Measurements from ENCODE around the gene PRKCA. TPM values are rescaled to one million over a fixed set of nuclear protein-coding genes. Genes with fewer than 3 reads are reported as not detected.
"Not testable (repeated sequence)": the region's sequence is repeated elsewhere in the genome, so short reads cannot be mapped to it uniquely, and the experiment has no call there.

Gene PRKCA
- total and polyA plus RNA-seq, 4 donors = 3.0 to 14.1 (median 5.4) TPM

DNA sequence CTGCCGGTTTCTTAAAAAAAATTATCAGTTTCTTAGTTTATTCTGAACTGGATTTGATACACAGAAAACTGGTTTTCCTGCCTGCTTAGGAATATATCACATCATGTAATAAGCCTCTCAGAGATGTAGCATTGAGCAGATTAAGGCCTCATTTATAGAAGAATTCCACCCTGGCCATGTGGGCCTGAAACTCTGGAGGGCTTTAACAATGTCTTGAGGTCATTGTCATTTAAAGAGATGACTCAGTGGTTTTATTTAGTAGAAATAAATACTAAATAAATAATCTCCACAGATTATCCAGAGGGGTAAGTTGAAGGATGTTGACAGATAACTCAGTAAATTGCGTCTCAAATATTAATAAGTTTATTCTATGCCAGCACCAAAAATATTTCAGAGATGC lies 56.9 kb downstream of the PRKCA start:
- no peaks in the 10 kb centered on the region for H3K4me1 ChIP-seq (ENCODE audit: control insufficient read depth in 4 of 4, insufficient read depth in 4 of 4, low read length in 3 of 4)
- H3K9me3 ChIP-seq (ENCODE audit: control insufficient read depth in 4 of 4, low read length in 3 of 4) = no peaks in the 10 kb centered on the region
- H3K36me3 ChIP-seq (ENCODE audit: control insufficient read depth in 4 of 4, insufficient read depth in 3 of 4, low read depth in 1 of 4, low read length in 3 of 4) = no peaks in the 10 kb centered on the region
- no peak overlapping the region for H3K4me3 ChIP-seq (ENCODE audit: low read depth in 1 of 3, low read length in 3 of 3)
- no peak overlapping the region for H3K9ac ChIP-seq (ENCODE audit: low read depth in 1 of 2, low read length in 2 of 2)
- H3K27me3 ChIP-seq (ENCODE audit: control insufficient read depth in 4 of 4, insufficient read depth in 4 of 4, low read length in 3 of 4) = no peaks in the 10 kb centered on the region
- H3K27ac ChIP-seq (ENCODE audit: low read depth in 1 of 2, low read length in 2 of 2) = no peak overlapping the region
- TF ChIP-seq JUND (IDR thresholded peaks at IDR 0.05) (no peak), FOXA1 (IDR thresholded peaks at IDR 0.05) (no peak), NR2F2 (IDR thresholded peaks at IDR 0.05) (no peak), RXRA (IDR thresholded peaks at IDR 0.05) (no peak), HNF4G (IDR thresholded peaks at IDR 0.05) (no peak)
- TF ChIP-seq, protein P1, sequence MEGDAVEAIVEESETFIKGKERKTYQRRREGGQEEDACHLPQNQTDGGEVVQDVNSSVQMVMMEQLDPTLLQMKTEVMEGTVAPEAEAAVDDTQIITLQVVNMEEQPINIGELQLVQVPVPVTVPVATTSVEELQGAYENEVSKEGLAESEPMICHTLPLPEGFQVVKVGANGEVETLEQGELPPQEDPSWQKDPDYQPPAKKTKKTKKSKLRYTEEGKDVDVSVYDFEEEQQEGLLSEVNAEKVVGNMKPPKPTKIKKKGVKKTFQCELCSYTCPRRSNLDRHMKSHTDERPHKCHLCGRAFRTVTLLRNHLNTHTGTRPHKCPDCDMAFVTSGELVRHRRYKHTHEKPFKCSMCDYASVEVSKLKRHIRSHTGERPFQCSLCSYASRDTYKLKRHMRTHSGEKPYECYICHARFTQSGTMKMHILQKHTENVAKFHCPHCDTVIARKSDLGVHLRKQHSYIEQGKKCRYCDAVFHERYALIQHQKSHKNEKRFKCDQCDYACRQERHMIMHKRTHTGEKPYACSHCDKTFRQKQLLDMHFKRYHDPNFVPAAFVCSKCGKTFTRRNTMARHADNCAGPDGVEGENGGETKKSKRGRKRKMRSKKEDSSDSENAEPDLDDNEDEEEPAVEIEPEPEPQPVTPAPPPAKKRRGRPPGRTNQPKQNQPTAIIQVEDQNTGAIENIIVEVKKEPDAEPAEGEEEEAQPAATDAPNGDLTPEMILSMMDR (IDR thresholded peaks at IDR 0.05; ENCODE audit: low read depth, low read length, missing input control) = no peak
- TF ChIP-seq, protein P2, sequence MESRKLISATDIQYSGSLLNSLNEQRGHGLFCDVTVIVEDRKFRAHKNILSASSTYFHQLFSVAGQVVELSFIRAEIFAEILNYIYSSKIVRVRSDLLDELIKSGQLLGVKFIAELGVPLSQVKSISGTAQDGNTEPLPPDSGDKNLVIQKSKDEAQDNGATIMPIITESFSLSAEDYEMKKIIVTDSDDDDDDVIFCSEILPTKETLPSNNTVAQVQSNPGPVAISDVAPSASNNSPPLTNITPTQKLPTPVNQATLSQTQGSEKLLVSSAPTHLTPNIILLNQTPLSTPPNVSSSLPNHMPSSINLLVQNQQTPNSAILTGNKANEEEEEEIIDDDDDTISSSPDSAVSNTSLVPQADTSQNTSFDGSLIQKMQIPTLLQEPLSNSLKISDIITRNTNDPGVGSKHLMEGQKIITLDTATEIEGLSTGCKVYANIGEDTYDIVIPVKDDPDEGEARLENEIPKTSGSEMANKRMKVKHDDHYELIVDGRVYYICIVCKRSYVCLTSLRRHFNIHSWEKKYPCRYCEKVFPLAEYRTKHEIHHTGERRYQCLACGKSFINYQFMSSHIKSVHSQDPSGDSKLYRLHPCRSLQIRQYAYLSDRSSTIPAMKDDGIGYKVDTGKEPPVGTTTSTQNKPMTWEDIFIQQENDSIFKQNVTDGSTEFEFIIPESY (IDR thresholded peaks at IDR 0.05) = no peak
- TF ChIP-seq, protein P3, sequence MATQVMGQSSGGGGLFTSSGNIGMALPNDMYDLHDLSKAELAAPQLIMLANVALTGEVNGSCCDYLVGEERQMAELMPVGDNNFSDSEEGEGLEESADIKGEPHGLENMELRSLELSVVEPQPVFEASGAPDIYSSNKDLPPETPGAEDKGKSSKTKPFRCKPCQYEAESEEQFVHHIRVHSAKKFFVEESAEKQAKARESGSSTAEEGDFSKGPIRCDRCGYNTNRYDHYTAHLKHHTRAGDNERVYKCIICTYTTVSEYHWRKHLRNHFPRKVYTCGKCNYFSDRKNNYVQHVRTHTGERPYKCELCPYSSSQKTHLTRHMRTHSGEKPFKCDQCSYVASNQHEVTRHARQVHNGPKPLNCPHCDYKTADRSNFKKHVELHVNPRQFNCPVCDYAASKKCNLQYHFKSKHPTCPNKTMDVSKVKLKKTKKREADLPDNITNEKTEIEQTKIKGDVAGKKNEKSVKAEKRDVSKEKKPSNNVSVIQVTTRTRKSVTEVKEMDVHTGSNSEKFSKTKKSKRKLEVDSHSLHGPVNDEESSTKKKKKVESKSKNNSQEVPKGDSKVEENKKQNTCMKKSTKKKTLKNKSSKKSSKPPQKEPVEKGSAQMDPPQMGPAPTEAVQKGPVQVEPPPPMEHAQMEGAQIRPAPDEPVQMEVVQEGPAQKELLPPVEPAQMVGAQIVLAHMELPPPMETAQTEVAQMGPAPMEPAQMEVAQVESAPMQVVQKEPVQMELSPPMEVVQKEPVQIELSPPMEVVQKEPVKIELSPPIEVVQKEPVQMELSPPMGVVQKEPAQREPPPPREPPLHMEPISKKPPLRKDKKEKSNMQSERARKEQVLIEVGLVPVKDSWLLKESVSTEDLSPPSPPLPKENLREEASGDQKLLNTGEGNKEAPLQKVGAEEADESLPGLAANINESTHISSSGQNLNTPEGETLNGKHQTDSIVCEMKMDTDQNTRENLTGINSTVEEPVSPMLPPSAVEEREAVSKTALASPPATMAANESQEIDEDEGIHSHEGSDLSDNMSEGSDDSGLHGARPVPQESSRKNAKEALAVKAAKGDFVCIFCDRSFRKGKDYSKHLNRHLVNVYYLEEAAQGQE (IDR thresholded peaks at IDR 0.05) = no peak
- 87% methylated on average over 2 of the region's 2 CpGs for WGBS
- no peak for DNase-seq (ENCODE audit: low spot score)

DNA sequence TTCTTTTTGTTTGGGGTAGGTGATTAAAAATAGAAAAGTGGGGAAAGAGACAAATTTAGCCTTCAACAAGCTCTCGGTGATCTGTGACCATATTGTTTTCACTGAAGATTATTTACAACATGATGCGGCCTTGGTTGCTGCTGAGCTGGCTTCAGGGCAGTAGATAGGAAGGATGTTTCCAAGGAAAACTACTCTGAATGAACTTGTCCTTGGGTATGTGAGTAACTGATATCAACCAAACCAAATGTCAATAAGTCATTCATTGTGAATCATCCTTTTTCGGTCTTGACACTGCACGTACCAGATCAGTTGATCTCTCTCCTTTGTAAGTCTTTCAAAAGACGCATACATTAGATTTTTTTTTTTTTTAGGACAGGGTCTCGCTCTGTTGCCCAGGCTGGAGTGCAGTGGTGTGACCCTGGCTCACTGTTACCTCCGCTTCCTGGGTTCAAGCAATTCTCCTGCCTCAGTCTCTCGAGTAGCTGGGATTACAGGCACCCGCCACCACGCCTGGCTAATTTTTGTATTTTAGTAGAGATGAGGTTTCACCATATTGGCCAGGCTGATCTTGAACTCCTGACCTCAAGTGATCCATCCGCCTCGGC lies 58.6 kb downstream of the PRKCA start:
- WGBS = 95% methylated on average over 12 of the region's 12 CpGs
- H3K9ac ChIP-seq (ENCODE audit: low read depth in 1 of 2, low read length in 2 of 2); H3K27me3 ChIP-seq (ENCODE audit: control insufficient read depth in 4 of 4, insufficient read depth in 4 of 4, low read length in 3 of 4); H3K4me1 ChIP-seq (ENCODE audit: control insufficient read depth in 4 of 4, insufficient read depth in 4 of 4, low read length in 3 of 4); H3K27ac ChIP-seq (ENCODE audit: low read depth in 1 of 2, low read length in 2 of 2); H3K4me3 ChIP-seq (ENCODE audit: low read depth in 1 of 3, low read length in 3 of 3); H3K9me3 ChIP-seq (ENCODE audit: control insufficient read depth in 4 of 4, low read length in 3 of 4); DNase-seq (ENCODE audit: low spot score); H3K36me3 ChIP-seq (ENCODE audit: control insufficient read depth in 4 of 4, insufficient read depth in 3 of 4, low read depth in 1 of 4, low read length in 3 of 4): not testable (repeated sequence)

DNA sequence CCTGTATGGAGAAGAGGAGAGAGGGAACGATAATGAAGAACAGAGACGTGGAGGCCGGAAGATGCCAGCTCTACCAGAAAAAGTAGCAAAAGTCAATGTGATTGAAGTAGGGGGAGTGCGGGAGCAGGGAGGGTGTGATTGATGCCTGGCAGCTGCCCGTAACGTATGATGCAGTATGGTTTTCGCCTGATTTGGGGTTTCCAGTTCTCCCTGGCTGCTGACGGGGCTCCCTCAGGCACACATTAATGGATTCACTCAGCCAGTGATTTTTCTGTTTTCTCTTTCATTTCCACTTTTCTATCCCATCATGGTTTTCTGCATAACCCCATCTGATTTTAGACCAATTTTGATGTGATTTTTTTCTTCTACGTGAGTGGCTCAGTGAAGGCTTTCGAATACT lies 62.1 kb downstream of the PRKCA start:
- Histone ChIP-seq H3K4me1 (ENCODE audit: control insufficient read depth in 4 of 4, insufficient read depth in 4 of 4, low read length in 3 of 4) (peaks cover 0 to 2% (median under 1%) of the 10 kb centered on the region in 4 donors), H3K9ac (ENCODE audit: low read depth in 1 of 2, low read length in 2 of 2) (no peak overlapping the region), H3K36me3 (ENCODE audit: control insufficient read depth in 4 of 4, insufficient read depth in 3 of 4, low read depth in 1 of 4, low read length in 3 of 4) (no peaks in the 10 kb centered on the region), H3K9me3 (ENCODE audit: control insufficient read depth in 4 of 4, low read length in 3 of 4) (no peaks in the 10 kb centered on the region), H3K27me3 (ENCODE audit: control insufficient read depth in 4 of 4, insufficient read depth in 4 of 4, low read length in 3 of 4) (no peaks in the 10 kb centered on the region), H3K27ac (ENCODE audit: low read depth in 1 of 2, low read length in 2 of 2) (no peak overlapping the region), H3K4me3 (ENCODE audit: low read depth in 1 of 3, low read length in 3 of 3) (no peak overlapping the region)
- no peak for DNase-seq (ENCODE audit: low spot score)
- TF ChIP-seq, protein P2 (IDR thresholded peaks at IDR 0.05) = no peak
- TF ChIP-seq RAD21 (IDR thresholded peaks at IDR 0.05) = no peak
- no peak for TF ChIP-seq YY1 (IDR thresholded peaks at IDR 0.05)
- no peak for TF ChIP-seq JUND (IDR thresholded peaks at IDR 0.05)
- 96% methylated on average over 10 of the region's 10 CpGs for WGBS

Measured in liver (tissue), 9 donors.